ENCODE results near the gene TACC2. TPM values are rescaled to one million over a fixed set of nuclear protein-coding genes. Genes with fewer than 3 reads are reported as not detected.

TACC2 gene
- total RNA-seq, 4 donors from 2014 or later = 105 to 334 (median 235) TPM

DNA sequence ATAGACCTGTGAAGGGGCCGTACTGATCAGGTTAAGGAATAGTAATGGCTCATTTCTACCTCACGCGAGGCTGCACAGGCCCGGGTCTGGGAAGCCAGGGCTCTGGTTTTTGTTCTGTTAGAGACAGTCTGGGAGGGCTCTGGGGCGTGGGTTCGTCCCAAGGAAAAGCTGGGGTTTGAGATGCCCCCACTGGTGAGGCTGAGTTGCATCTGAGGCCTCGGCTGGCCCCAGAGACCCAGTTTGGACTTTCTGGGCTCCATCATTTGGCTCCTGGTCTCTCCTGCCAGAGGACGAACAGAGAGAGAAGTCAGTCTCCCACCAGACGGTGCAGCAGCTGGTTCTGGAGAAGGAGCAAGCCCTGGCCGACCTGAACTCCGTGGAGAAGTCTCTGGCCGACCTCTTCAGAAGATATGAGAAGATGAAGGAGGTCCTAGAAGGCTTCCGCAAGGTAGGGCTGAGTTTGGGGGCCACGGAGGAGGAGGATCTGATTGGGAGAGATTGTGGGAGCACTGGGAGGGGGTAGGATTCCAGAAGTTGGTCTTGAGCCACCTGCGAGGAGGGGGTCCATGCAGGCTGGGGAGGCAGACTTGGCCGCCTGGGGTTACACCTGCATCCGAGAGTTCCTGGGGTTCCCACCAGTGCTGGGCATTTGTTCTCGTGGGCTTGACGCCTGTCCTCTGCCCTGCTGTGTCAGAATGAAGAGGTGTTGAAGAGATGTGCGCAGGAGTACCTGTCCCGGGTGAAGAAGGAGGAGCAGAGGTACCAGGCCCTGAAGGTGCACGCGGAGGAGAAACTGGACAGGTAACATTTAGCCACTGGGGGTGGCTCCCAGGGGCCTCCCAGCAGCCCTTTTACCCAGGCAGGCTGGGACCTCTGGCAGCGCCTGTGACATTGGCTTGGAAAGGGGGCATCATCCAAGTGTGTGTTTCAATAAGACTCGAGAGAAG is 259.7 kb downstream of the TACC2 start:
- TF ChIP-seq, protein P1, sequence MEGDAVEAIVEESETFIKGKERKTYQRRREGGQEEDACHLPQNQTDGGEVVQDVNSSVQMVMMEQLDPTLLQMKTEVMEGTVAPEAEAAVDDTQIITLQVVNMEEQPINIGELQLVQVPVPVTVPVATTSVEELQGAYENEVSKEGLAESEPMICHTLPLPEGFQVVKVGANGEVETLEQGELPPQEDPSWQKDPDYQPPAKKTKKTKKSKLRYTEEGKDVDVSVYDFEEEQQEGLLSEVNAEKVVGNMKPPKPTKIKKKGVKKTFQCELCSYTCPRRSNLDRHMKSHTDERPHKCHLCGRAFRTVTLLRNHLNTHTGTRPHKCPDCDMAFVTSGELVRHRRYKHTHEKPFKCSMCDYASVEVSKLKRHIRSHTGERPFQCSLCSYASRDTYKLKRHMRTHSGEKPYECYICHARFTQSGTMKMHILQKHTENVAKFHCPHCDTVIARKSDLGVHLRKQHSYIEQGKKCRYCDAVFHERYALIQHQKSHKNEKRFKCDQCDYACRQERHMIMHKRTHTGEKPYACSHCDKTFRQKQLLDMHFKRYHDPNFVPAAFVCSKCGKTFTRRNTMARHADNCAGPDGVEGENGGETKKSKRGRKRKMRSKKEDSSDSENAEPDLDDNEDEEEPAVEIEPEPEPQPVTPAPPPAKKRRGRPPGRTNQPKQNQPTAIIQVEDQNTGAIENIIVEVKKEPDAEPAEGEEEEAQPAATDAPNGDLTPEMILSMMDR (IDR thresholded peaks at IDR 0.05 in 4 of 5, conservative IDR thresholded peaks at IDR 0.05 in 1 of 5) = no peak
- no peak for TF ChIP-seq POLR2A (IDR thresholded peaks at IDR 0.05)
- no peaks in the 10 kb centered on the region for H3K4me1 ChIP-seq
- ATAC-seq (no peak), DNase-seq (no peak)
- H3K27ac ChIP-seq = no peak overlapping the region
- H3K4me3 ChIP-seq = no peak overlapping the region
- in situ Hi-C loops (cut with MboI; ENCODE audit: low sequenced_read_pairs in 4 of 4) (no loop called here), intact Hi-C loops (cut with DNase I; ENCODE audit: low total_unique reads) (no loop called here)
- H3K27me3 ChIP-seq = no peaks in the 10 kb centered on the region
- H3K36me3 ChIP-seq = peaks cover 0 to 63% of the 10 kb centered on the region in 2 donors
- no peaks in the 10 kb centered on the region for H3K9me3 ChIP-seq

DNA sequence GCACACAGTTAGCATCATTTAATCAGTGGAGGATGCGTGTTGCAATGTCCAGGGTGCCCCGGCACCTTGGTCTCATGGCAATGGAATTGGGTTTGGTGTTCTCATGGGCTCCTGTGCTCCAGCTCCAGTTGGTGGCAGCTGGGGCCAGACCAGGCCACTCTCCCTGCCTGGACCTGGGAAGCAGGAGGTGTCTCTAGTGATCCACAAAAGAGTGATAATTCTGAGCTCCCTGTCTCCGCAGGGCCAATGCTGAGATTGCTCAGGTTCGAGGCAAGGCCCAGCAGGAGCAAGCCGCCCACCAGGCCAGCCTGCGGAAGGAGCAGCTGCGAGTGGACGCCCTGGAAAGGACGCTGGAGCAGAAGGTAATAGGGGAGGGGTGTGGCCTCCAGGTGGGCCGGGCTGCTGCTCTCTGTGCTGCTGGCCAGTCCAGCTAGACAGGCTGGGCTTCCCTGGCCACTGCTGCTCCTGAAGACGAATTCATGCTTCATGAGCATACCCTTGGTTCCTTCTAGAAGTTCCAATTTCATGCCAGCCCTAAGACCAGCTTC is 260.4 kb downstream of the TACC2 start:
- ATAC-seq = no peak
- intact Hi-C loops (cut with DNase I; ENCODE audit: low total_unique reads) = no loop called here

DNA sequence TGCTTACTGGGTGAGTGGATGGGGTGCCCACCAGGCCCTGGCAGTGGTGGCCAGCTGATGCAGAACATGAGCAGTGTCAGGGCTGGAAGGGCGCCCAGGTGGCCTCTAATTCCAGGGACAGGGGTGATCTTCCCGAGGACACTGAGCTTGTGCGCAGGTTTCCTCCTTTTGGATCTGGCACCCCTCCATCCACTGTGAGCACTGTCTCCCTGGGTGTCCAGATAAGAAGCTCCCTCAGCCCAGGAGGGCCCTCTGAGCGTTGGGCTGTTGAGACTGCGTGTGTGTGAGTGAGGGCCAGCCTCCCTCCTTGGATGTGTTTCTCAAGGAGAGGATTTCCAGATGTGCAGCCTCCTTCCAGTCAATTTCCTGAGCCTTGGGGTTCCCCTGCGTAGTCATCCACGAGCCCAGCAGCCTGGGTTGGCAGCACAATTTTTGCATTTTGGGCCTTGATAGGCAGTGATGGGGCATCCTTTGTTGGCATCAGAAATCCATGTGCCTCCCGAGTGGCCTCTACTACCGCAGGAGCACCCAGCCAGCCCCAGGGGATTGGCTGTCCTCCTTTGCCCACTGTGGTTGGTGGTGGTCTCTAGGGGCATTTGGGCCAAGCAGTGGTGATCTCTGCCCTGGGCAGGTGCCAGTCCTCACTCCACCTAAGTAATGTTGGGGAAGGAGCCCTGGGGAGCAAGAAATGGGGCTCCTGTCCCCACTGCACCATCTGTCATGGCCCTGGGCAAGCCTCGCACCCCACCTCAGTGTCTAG is 261.2 kb downstream of the TACC2 start:
- Histone ChIP-seq H3K4me1 (no peaks in the 10 kb centered on the region), H3K4me3 (no peak overlapping the region), H3K27me3 (no peaks in the 10 kb centered on the region), H3K36me3 (peaks cover 0 to 71% of the 10 kb centered on the region in 2 donors), H3K27ac (no peak overlapping the region), H3K9me3 (no peaks in the 10 kb centered on the region)
- ATAC-seq (no peak), DNase-seq (no peak)
- TF ChIP-seq POLR2A (IDR thresholded peaks at IDR 0.05) = no peak
- TF ChIP-seq, protein P1 (IDR thresholded peaks at IDR 0.05 in 4 of 5, conservative IDR thresholded peaks at IDR 0.05 in 1 of 5) = no peak
- in situ Hi-C loops (cut with MboI; ENCODE audit: low sequenced_read_pairs in 4 of 4) (no loop called here), intact Hi-C loops (cut with DNase I; ENCODE audit: low total_unique reads) (no loop called here)

More for the DNA sequence above, 260.4 kb downstream of the TACC2 start:
- Histone ChIP-seq H3K27me3 (no peaks in the 10 kb centered on the region), H3K4me3 (no peak overlapping the region), H3K27ac (no peak overlapping the region), H3K9me3 (no peaks in the 10 kb centered on the region), H3K36me3 (peaks cover 0 to 66% of the 10 kb centered on the region in 2 donors), H3K4me1 (no peaks in the 10 kb centered on the region)
- no peak for TF ChIP-seq POLR2A (IDR thresholded peaks at IDR 0.05)
- TF ChIP-seq, protein P1 (IDR thresholded peaks at IDR 0.05 in 4 of 5, conservative IDR thresholded peaks at IDR 0.05 in 1 of 5) = no peak
- in situ Hi-C loops (cut with MboI; ENCODE audit: low sequenced_read_pairs in 4 of 4) = no loop called here
- no peak for DNase-seq

DNA sequence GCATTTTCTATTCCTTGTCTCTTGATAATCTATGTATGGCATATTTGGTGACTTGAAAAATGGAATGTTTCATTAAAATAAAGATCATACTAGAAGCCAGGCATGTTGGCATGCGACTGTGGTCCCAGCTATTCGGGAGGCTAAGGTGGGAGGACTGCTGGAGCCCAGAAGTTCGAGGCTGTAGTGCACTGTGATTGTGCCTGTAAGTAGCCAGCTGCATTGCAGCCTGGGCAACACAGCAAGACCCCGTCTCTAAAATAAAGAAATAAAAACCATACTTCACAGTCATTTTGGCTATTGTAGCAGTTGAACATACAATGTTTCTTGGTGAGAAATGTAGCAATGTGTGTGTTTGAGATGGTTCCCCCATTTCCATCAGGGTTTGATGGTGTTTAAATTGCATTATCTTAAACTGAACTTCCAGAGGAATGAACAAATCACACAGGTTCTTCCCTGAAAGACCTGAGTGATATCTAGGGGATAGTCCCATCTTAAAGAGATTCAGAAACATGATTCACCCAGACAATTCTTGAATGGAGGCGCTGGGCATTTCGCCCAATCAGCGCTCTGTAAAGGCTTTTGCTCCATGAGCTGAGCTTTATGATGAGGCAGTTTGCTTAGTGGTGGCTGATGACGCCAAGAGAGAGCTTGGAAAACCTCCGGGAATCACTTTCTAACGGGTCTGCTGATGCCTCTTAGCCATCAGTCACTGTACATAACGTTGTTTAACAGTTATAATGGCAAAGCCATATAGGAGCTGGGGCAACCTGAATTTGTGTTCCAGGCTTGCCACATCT is 262.7 kb downstream of the TACC2 start:
- Histone ChIP-seq H3K36me3 (peaks cover 0 to 70% of the 10 kb centered on the region in 2 donors), H3K4me3 (no peak overlapping the region), H3K4me1 (no peaks in the 10 kb centered on the region), H3K27me3 (no peaks in the 10 kb centered on the region), H3K27ac (peak overlapping the region in 2 of 4 donors; percentile 32 to 45), H3K9me3 (no peaks in the 10 kb centered on the region)
- ATAC-seq = no peak
- DNase-seq = no peak
- TF ChIP-seq, protein P1 (IDR thresholded peaks at IDR 0.05 in 4 of 5, conservative IDR thresholded peaks at IDR 0.05 in 1 of 5) = no peak
- TF ChIP-seq POLR2A (IDR thresholded peaks at IDR 0.05) = no peak
- intact Hi-C loops (cut with DNase I; ENCODE audit: low total_unique reads) (no loop called here), in situ Hi-C loops (cut with MboI; ENCODE audit: low sequenced_read_pairs in 4 of 4) (no loop called here)

Data from gastrocnemius medialis (tissue), 4 donors.